SKM-1 treated with dmso at 0.1 percent for 144 hours (cell line): ENCODE data around the gene RASSF3.
"Not testable (repeated sequence)": the region's sequence is repeated elsewhere in the genome, so short reads cannot be mapped to it uniquely, and the experiment has no call there.

Source experiments
- DNase-seq: peaks from one replicate; lab custom pipeline; 2025; ENCODE audit not compliant: unreplicated experiment; lab: John Stamatoyannopoulos, UW

The RASSF3 gene, protein sequence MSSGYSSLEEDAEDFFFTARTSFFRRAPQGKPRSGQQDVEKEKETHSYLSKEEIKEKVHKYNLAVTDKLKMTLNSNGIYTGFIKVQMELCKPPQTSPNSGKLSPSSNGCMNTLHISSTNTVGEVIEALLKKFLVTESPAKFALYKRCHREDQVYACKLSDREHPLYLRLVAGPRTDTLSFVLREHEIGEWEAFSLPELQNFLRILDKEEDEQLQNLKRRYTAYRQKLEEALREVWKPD

DNA sequence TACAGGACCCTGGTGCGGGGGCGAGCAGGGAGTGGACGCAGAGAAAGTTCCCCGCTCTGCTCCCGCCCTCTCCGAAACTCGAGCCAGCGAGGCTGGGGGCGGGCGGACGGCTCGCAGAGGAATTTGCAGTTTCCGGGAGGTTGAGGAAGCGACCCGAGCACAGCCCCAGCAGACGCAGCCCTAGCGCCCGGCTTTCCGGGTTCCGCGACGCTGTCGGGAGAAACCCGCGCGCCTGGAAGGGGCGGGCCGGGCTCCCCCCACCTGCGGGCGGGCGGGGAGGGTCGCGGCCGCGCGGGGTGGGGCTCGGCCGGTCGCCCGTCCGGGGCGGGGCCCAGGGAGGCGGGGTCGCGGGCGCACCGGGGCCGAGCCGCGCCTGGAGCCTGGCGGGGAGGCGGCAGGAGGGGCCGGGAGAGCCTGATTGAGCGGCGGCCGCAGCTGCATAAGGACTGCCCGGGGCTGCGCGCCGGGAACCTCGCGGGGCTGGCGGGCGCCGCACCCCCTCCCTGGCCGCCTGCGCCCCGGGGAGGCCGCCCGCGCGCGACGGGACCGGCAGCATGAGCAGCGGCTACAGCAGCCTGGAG, at the start of gene RASSF3:
Gene RASSF3 (plus strand): TSS at position 417 of the 581 bp plus-strand sequence. CDS start 138 bp downstream, at position 555.
- DNase-seq: peak; percentile 34

DNA sequence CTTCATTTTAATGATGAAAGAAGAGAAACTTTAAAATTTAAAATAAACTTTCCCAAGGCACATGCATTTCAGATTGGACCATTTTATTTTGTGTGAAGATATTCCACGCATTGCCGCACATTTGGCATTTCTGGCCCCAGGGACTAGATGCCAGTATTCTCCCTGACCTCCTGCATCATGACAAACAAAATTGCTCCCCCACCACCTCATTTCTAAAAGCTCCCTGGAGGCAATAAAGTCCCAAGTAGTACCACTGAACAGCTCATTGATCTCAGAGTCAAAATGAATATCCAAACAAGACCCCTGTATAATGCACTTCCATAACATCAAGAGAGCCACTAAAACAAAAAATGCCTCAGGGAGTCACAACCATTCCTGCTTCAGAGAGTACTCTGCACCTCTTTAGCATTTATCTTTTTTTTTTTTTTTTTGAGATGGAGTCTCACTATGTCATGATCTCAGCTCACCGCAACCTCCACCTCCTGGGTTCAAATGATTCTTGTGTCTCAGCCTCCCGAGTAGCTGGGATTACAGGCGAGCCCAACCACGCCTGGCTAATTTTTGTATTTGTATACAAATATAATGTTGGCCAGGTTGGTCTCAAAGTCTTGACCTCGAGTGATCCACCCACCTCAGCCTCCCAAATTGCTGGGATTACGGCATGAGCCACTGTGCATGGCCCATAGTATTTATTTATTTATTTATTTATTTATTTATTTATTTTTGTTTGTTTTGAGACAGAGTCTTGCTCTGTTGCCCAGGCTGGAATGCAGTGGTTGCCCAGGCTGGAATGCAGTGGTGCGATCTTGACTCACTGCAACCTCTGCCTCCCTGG, 48.8 kb upstream of the RASSF3 start:
- DNase-seq: no peak

DNA sequence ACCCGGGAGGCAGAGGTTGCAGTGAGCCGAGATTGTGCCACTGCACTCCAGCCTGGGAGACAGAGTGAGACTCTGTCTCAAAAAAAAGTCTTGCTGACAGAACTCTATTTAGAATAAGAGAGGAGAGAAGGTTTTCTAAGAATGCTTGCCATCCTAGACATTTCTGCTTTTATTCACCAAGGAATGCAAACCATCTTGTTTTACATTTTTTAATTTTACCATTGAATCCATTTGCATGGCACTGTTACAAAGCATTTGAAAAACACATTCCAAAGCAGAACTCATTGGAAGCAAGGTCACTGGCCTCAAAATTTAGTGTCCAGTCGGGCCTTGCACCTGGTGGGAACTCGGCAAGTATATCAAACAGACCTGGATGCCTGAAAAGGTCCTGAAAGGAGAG, 44.2 kb upstream of the RASSF3 start:
- no peak for DNase-seq

DNA sequence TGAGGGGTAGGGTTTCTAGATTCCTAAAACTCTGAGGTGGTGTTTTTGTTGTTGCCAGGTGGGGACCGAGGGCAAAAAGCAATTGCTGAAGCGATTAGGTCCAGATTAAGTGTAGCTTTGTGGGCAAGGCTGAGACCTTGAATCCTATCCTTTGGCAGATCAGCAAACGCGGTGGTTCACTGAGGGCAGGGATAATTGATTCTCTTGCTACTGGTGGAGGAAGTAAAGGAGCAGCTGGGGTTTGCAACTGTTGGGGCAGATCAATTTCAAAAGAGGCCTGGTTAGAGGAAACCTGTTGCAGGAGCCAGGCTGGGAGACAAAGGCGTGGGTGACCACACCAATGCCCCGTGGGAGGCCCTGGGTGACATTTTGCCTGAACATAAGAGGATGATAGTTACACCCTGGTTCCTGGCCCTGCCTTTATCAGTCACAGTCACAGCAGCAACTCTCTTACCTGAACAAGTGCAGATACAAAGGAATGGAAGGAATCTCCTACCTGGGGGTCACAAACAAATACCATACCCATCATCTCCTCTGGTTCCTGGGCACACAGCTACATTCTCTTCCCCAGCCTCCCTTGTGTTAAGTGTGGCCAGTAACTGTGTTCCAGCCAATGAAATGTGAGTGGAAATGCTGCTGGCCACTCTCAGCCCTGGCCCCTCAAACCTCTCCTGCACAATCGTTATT, 43.3 kb upstream of the RASSF3 start:
- peak; percentile 36 for DNase-seq

DNA sequence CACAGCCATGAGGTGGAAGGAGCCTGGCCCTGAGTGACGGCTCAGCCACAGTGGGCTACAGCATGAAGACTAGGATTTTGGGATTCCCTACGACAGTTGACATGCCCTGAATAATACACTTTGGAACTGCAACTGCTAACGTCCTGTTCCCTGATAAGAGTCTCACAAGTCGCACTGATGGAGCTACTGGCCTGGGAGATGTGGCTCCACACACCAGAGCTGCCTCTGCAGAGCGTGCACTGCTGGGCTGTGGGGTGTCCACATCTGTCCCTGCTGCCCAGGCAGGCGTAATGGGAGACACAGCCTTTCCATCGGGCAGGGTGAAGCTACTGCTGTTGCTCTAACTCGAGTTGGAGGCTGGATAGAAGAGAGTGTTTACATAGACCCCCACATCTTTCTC, 42.7 kb upstream of the RASSF3 start:
- no peak for DNase-seq

DNA sequence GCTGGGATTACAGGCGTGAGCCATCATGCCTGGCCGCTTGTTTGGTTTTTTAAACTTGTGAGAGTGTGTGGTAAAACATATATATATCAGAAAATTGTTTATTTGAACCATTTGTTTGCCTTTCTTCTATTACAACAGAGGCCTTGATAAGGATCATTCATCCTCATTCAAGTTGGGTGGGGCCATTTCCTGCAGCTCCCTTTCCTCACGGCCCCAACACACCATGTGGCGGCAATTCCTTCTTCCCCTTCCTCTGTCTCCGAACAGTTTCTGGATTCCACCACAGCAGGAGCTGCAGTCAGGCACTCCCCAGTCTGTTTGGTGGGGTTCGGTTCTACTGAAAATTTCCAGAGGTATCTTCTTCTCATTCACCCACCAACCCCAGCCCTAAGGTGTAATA, 42.0 kb upstream of the RASSF3 start:
- no peak for DNase-seq

DNA sequence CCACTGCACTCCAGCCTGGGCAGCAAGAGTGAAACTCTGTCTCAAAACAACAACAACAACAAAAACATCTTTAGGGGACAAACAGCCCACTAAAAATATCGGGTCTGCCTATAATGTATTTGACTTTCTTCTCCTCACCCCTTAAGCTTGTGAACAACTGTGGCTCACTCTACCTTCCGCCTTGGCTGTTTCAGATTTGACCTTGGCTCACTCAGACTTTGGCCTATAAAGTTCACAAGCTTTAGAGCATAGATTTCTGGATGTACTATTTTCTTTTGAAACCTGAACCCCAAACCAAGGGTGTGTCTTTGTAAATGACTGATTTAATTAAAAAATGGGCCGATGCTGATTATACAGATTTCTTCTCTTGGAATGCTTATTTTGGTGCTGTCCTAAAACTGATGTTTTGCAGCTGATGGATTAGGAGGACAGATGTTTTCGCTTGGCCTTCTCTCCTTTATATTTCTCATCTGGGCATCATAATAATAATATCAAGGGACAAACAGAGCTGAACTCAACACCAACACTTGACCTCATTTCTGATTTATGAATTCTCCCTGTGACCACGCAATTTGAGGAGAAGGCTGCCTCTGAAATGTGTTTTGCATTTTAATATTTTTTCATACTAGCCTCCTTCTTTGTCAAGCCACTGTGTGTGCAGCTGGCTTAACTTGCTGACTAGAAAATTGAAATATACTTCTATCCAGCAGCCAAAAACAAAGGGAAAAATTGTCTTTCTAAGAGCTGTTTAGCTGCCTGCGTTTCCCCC, 40.2 kb upstream of the RASSF3 start:
- DNase-seq: no peak

DNA sequence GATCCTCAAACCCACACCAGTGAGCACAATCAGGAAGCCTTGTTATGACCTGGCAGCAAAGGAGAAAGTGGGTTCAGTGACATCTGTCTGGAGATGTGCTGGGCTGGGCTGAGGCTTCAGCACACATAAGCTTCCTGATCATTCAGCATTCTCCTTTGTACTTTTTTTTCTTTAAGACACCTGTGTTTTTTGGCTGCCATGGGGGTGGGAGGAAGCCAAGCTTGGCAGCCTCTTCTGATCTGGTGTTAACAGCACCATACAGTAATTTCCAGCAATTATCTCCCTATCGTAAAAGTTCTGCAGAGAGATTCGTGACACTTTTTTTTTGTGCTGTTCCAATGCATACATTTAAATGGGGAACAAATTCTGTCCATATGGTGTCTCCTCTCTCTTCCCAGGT, 38.9 kb upstream of the RASSF3 start:
- DNase-seq: no peak

DNA sequence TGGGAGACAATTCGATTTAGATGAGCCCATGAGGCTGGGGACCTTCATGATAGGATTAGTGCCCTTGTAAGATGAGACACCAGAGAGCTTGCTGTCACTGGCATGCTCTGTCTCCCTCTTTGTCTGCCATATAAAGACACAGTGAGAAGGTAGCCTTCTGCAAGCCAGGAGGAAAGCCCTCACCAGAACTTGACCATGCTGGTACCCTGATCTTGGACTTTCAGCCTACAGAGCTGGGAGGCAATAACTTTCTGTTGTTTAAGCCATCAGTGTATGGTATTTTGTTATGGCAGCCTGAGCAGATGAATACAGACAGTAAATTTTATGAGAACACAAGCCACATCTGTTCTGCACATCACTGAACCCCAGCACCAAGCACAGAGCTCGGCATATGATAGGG, 38.1 kb upstream of the RASSF3 start:
- no peak for DNase-seq

DNA sequence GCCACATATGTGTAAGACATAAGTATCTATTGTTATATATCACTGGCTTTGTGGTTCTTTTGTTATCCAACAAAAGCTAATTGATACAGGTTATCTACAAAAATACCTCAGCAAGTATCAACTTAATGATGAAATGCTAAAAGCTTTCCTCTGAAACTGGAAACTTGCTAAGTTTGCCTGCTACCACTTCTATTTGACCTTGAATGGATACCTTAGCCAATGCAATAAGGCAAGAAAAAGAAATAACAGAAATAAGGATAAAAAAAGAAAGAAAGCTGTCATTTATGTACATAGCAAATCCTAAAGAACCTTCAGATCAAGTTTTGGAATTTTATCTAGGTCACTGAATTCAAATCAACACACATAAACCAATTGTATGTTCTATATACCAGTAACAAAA, 35.5 kb upstream of the RASSF3 start:
- DNase-seq: no peak

DNA sequence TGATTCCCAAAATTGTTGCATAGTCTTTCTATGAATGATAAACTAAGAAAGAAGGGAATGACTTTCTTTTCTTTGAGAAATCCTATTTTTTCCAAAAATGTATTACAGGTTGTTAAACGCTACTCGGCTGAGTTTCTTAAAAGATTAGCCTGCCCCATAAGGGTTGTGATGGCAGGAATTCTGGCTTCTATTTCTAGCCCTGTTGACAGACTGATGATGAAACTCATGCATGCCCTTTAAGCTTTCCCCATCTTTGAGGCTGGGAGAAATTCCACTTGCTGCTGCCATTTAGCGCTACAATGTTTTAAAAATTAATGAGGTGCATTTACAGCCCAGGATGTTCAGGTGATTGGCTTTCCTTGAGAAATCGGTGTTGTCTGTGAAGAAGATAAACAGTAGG, 33.2 kb upstream of the RASSF3 start:
- no peak for DNase-seq

DNA sequence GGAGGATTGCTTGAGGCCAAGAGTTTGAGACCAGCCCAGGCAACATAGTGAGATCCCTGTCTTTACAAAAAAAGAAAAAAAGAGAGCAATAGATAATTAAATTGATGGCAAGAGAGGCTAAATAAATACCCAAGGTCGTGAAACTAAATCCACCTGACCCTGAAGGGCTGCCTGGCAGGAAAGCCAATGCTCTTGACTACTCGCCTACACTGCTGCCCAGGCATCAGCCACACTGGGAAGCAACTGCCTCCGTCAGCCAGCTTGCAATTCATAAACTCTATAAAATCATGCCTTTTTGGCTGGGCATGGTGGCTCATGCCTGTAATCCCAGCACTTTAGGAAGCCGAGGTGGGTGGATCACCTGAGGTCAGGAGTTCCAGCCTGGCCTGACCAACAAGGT, 31.7 kb upstream of the RASSF3 start:
- DNase-seq: no peak

DNA sequence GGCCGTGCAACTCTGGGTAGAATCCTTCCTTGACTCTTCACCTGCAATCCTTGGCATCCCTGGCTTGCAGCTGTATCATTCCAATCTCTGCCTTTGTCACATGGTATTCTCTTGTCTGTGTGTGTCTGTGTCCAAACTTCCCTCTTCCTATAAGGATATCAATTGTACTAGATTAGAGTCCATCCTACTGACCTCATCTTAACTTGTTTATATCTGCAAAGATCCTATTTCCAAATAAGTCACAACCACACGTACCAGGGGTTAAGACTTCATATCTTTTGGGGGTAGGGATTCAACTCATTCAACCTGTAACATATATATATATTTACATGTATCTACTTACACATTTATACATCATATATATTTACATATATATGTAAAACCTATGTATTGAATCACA, 29.6 kb upstream of the RASSF3 start:
- DNase-seq: no peak

DNA sequence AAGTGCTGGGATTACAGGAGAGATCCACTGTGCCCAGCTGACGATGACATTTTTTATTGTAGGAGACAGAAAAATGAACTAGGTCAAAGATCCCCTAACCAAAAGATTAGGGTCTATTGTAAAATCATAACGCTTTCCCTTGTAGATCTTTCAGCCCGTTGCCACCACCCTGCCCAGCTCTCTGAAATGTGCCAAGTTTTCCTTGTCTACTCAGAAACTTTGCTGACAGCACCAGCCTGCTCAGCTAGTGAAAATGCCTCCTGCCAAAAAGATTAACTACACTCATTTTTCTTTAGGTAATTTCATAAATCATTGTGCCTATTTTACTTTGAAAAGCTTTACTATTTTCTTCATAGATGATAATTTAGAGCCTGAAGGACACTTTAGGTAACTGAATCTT, 28.2 kb upstream of the RASSF3 start:
- no peak for DNase-seq

DNA sequence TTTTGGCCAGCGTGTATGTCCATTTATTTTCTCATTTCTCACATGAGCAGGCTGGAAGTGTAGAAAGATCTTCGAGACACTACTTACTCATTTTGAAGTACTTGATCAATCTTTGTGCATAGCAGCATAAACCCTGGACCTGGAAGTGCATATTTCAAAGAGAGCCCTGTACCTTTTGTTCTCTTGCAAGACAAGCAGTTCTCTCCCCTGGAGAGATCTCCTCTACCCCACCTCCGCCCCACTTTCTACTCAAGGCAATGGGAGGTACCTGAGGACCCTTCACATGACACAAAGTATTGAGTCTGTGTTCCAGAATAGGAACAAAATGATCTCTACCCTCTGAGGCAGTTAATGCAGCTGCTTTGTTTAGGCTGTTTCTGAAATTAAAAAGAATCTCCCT, 27.4 kb upstream of the RASSF3 start:
- no peak for DNase-seq

DNA sequence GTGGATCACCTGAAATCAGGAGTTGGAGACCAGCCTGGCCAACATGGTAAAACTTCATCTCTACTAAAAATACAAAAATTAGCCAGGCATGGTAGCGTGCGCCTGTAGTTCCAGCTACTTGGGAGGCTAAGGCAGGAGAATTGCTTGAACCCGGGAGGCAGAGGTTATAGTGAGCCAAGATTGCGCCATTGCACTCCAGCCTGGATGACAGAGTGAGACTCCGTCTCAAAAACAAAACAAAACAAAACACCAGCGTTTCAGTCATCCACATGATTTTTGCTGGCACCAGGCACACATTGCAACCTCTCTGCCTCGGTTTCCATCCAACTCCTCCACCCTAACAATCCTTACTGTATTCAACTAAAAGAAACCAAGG, 26.9 kb upstream of the RASSF3 start:
- DNase-seq: not testable (repeated sequence)

DNA sequence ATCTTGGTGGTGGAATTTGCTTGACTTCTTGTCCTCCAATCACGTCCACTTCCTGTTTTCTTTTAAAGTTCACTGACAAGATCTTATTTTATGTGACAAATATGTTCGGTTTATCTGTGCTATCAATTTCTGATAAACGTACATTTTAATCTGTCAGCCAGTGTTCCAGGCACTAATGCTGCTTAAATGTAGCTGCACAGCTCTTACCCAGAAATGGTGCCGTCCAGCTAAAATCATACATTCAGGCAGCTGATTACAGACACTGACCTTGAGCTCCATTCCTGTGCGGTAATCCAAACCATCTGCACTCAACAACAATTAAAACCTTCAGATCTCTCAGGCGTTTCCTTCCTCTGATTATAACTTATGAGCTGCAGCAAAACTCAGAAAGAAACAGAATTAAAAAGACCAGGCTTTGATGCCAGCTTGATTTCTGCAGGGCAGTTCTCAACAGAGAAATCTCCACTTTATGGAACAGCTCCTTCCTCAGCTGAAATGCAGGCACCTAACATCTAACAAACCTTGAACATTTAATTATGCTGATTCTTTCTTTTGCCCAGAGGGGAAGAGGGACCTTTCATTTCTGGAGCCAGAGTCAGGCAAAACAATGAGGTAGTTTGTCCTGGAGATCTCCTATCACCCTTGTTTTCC, 26.4 kb upstream of the RASSF3 start:
- DNase-seq: no peak

DNA sequence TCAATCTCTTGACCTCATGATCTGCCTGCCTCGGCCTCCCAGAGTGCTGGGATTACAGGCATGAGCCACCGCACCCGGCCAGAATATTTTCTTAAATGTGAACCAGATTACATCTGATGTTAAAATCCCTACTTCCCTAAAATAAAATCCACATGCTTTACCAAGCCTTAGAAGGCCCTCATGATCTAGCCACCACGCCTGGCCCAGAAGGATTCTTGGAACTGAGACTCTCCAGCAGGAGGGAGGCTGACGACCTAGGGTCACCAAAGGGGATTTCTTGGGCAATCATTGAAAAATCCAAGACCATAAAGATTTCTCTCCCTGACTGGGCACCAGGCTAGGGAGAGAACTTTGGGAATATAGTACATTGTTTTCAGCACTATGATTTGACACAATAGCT, 25.2 kb upstream of the RASSF3 start:
- no peak for DNase-seq

DNA sequence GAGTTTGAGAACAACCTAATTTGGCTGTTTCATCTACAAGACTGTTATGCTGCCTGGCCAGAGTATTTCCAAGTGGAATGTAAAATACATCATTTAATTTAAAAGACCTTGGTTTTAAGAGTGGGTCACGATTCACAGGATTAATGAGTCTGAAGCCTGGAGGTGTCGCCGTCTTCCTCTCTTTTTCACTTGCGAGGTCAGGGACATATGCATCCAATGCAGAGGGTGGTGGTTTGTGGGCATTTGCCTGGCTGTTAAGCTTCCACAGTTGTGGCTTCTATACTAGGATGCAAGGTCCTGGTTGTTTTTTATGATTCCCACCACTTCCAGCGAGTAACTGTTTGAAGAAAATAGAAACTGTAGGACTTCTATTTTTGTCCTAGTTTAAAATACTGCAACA, 22.8 kb upstream of the RASSF3 start:
- DNase-seq: no peak

DNA sequence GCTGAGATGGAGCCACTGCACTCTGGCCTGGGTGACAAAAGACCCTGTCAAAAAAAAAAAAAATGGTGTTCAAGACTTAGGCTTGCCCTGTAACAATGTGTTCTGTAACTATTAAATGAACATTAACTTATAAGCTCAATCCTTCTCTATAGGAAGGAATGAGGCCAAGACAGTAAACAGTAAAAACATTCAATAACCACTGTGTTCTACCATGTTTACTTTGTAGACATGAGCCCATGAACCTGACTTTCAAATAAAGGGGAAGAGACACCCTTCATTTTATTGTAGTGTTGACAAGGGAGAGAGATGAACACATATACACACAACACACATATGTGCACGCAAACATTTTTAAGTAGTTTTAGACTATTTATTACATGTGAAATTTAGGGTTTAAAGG, 20.1 kb upstream of the RASSF3 start:
- no peak for DNase-seq
